Adrenal gland (tissue), 12 donors: ENCODE measurements around the gene MRPS34. TPM values are rescaled to one million over a fixed set of nuclear protein-coding genes. Genes with fewer than 3 reads are reported as not detected.

Source experiments
- DNase-seq, 7 donors: peaks; one replicate each; pipeline ENCODE4 v3.0.0-alpha.2; 2019 to 2020
- H3K27ac ChIP-seq, 5 donors: fragments of 200-600 bp; sonication (generic) in 4 of 5; 1 replicate in 3 of 5; 2 replicates in 2 of 5; pipeline versions ENCODE4 v1.5.1 to v1.8.0; 2016 to 2020; ENCODE audit warnings: mild to moderate bottlenecking in 1 of 5
- H3K27me3 ChIP-seq: fragments of 200-600 bp; 2 replicates; pipeline ENCODE4 v1.8.0; 2021
- H3K36me3 ChIP-seq, 2 donors: fragments of 200-600 bp; replicated peaks in 1 of 2; 1 replicate in 1 of 2; 2 replicates in 1 of 2; pipeline versions ENCODE4 v1.5.1 to v1.8.0; 2018 to 2022
- H3K4me1 ChIP-seq, 2 donors: fragments of 200-600 bp; replicated peaks in 1 of 2; 1 replicate in 1 of 2; 2 replicates in 1 of 2; pipeline versions ENCODE4 v1.5.1 to v1.8.0; 2018 to 2021
- H3K4me3 ChIP-seq, 4 donors: fragments of 200-600 bp; sonication (generic) in 3 of 4; one replicate each; pipeline ENCODE4 v1.5.1; 2016 to 2018
- H3K9me3 ChIP-seq, 3 donors: fragments of 200-600 bp; sonication (generic) in 1 of 3; replicated peaks in 1 of 3; 1 replicate in 2 of 3; 2 replicates in 1 of 3; pipeline versions ENCODE4 v1.5.1 to v1.8.0; 2016 to 2021
- POLR2A ChIP-seq, 2 donors: fragments of 450-650 bp; IDR thresholded peaks; one replicate each; pipeline ENCODE4 v1.6.1; 2017; ENCODE audit warnings: antibody characterized with exemption in 2 of 2, mild to moderate bottlenecking in 2 of 2, moderate library complexity in 1 of 2
- WGBS, 4 donors: extraction: QIAGEN DNeasy Blood & Tissue Kit in 2 of 4; methylation state at CpG; one replicate each; pipeline versions ENCODE4 v1.1.5 to v1.1.7; 2013 to 2017; 5-methylcytosine and 5-hydroxymethylcytosine counted together
- intact Hi-C, 2 donors: fragments of 100-400 bp; cut with DNase I; formaldehyde crosslinking; loops; one replicate each; pipeline versions ENCODE4 v1.14.1 to v1.15.0; 2022 to 2023
- polyA plus RNA-seq, 3 donors: library from polyadenylated mRNA; stranded (reverse); fragments of 200-250 nt in 2 of 3; fragments of 350-450 nt in 1 of 3; fragmentation: Illumina TruSeq in 1 of 3; extraction: RNeasy Lipid Tissue Mini Kit (QIAGEN cat#74804) in 1 of 3; gene quantifications; one replicate each; pipeline ENCODE4 v1.2.3, GENCODE V29; 2013 to 2014
- total RNA-seq, 9 donors: library from RNA; depleted of rRNA in 4 of 9; stranded (reverse); fragments of >200 nt in 4 of 9; fragments of 120-200 nt in 1 of 9; fragmentation: NEBNext Ultra II Directional in 1 of 9; extraction: Animal tissue kit (Norgen Biotek cat#: 25700) in 1 of 9; gene quantifications; one replicate each; pipeline versions ENCODE4 v1.1.0 to v1.2.4, GENCODE V29; 2013 to 2023
- TF ChIP-seq, protein P1 (sequence below), 6 experiments: fragments of 450-650 bp in 4 of 6; fragments of 200-600 bp in 2 of 6; sonication (generic) in 1 of 6; IDR thresholded peaks; 1 replicate in 5 of 6; 2 replicates in 1 of 6; pipeline versions ENCODE4 v1.5.1 to v1.8.0; 2016 to 2021; ENCODE audit warnings: antibody characterized with exemption in 6 of 6, mild to moderate bottlenecking in 2 of 6, moderate library complexity in 1 of 6
- donor health status: healthy with polysubstance abuse.
- donor health status: Bipolar disorder and iron deficiency.
- donor health status: DM: yes; HTN: yes; CAD: no.
- donor health status: DM: no; HTN: no; CAD: no.
- donor health status: DM: no; HTN: no; CAD: no.
- donor health status: DM: yes; HTN: yes; CAD: no.

MRPS34 gene
- total and polyA plus RNA-seq, 12 donors, result 84.3 to 226 (median 141) TPM

DNA sequence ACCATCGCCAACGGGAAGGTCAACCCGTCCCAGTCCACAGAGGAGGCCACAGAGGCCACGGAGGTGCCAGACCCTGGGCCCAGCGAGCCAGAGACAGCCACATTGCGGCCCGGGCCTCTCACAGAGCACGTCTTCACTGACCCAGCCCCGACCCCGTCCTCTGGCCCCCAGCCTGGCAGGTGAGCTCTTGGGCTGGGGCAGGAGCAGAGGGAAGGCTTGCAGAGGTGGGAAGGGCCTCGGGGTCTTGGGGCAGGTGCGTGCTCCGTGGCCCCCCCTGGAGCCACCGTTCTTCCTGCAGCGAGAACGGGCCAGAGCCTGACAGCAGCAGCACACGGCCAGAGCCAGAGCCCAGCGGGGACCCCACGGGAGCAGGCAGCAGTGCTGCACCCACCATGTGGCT lies 6.7 kb downstream of the MRPS34 start:
- H3K4me3 ChIP-seq, result no peak overlapping the region
- no peaks in the 10 kb centered on the region for H3K27me3 ChIP-seq
- H3K27ac ChIP-seq, result no peak overlapping the region
- DNase-seq, result no peak
- WGBS, 4 donors, result 90 to 100% (median 95%) methylated on average over 1 to 19 of the region's 19 CpGs
- H3K9me3 ChIP-seq, result no peaks in the 10 kb centered on the region
- peaks cover 4 to 14% of the 10 kb centered on the region in 2 donors for H3K4me1 ChIP-seq
- peaks cover 0 to 76% of the 10 kb centered on the region in 2 donors for H3K36me3 ChIP-seq
- no peak for TF ChIP-seq POLR2A (IDR thresholded peaks at IDR 0.05)
- TF ChIP-seq, protein P1, sequence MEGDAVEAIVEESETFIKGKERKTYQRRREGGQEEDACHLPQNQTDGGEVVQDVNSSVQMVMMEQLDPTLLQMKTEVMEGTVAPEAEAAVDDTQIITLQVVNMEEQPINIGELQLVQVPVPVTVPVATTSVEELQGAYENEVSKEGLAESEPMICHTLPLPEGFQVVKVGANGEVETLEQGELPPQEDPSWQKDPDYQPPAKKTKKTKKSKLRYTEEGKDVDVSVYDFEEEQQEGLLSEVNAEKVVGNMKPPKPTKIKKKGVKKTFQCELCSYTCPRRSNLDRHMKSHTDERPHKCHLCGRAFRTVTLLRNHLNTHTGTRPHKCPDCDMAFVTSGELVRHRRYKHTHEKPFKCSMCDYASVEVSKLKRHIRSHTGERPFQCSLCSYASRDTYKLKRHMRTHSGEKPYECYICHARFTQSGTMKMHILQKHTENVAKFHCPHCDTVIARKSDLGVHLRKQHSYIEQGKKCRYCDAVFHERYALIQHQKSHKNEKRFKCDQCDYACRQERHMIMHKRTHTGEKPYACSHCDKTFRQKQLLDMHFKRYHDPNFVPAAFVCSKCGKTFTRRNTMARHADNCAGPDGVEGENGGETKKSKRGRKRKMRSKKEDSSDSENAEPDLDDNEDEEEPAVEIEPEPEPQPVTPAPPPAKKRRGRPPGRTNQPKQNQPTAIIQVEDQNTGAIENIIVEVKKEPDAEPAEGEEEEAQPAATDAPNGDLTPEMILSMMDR (IDR thresholded peaks at IDR 0.05), result no peak
- intact Hi-C loops, result no loop called here

DNA sequence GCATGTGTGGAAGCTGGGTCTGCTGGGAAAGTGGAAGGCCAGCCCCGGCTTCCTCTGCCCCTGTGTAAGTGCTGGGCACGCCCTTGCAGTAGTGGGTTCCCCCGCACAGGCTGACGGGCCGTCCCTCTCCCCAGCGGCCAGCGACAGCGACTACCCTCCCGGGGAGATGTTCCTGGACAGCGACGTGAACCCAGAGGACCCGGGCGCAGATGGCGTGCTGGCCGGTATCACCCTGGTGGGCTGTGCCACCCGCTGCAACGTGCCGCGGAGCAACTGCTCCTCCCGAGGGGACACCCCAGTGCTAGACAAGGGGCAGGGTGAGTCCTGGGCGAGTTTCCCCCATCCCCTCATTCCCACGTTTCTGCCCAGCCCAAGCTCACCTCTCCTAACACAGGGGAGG lies 7.1 kb downstream of the MRPS34 start:
- Histone ChIP-seq H3K4me3 (no peak overlapping the region), H3K4me1 (peaks cover 4 to 13% of the 10 kb centered on the region in 2 donors), H3K36me3 (peaks cover 0 to 80% of the 10 kb centered on the region in 2 donors), H3K27ac (no peak overlapping the region), H3K27me3 (no peaks in the 10 kb centered on the region), H3K9me3 (no peaks in the 10 kb centered on the region)
- intact Hi-C loops, result no loop called here
- no peak for DNase-seq
- WGBS, 4 donors, result 85 to 92% (median 90%) methylated on average over 8 to 22 of the region's 22 CpGs
- TF ChIP-seq, protein P1 (IDR thresholded peaks at IDR 0.05), result no peak
- no peak for TF ChIP-seq POLR2A (IDR thresholded peaks at IDR 0.05)

DNA sequence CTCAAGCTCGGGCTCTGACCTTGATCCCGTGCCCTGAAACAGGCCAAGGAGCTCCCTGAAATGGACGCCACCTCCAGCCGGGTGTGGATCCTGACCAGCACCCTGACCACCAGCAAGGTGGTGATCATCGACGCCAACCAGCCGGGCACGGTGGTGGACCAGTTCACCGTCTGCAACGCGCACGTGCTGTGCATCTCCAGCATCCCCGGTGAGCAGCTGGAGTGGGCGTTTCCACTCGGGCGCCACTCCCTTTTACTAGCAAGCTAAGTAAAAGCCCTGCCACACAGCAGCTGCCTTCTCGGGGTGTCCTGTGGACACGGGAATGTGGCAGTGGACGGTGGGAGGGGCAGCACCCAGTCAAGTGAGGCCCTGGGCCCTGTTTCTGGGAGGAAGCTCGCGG lies 8.0 kb downstream of the MRPS34 start:
- H3K4me1 ChIP-seq, result peaks cover 3 to 5% of the 10 kb centered on the region in 2 donors
- no peaks in the 10 kb centered on the region for H3K27me3 ChIP-seq
- H3K27ac ChIP-seq, result no peak overlapping the region
- TF ChIP-seq, protein P1 (IDR thresholded peaks at IDR 0.05), result no peak
- TF ChIP-seq POLR2A (IDR thresholded peaks at IDR 0.05), result no peak
- H3K9me3 ChIP-seq, result no peaks in the 10 kb centered on the region
- DNase-seq, result no peak
- no peak overlapping the region for H3K4me3 ChIP-seq
- WGBS, 4 donors, result 88 to 92% (median 91%) methylated on average over 4 to 21 of the region's 21 CpGs
- intact Hi-C loops, result no loop called here
- peaks cover 0 to 87% of the 10 kb centered on the region in 2 donors for H3K36me3 ChIP-seq

DNA sequence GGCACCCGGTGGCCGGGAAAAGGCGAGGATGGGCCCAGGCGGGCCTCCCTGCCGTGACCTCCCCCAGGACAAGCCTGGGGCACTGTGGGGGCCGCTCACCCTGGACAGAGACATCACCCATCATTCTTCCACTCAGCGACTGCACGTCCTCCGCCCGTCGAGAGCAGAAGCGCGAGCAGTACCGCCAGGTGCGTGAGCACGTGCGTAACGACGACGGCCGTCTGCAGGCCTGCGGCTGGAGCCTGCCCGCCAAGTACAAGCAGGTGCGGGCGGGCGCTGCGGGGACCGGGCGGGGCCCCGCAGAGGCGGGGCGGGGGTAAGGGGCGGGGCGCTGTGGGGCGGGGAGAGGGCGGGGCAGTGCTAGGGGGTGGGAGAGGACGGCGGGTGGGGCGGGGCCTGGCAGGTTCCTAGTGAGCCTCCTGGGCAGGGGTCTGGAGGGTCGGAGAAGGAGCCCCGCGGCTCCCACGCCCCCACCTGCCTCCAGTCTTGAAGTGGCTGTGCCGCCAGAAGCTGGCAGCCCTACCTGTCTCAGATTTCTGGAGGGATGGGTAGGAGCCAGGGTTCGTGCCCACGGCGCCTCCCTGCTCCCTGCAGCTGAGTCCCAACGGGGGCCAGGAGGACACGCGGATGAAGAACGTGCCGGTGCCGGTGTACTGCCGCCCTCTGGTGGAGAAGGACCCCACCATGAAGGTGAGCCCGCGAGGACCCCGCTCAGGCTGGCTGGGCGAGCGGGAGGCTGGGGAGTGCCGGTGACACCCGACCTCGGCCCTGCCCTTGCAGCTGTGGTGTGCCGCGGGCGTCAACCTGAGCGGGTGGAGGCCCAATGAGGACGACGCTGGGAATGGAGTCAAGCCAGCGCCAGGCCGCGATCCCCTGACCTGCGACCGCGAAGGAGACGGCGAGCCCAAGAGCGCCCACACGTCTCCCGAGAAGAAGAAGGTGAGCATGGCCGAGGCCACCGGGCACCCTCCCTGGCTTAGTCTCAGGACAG lies 9.1 kb downstream of the MRPS34 start:
- Histone ChIP-seq H3K9me3 (no peaks in the 10 kb centered on the region), H3K4me1 (no peaks in the 10 kb centered on the region), H3K27me3 (no peaks in the 10 kb centered on the region), H3K4me3 (no peak overlapping the region), H3K27ac (peak overlapping the region in 1 of 5 donors; percentile 1), H3K36me3 (peaks cover 0 to 81% of the 10 kb centered on the region in 2 donors)
- no peak for TF ChIP-seq POLR2A (IDR thresholded peaks at IDR 0.05)
- TF ChIP-seq, protein P1 (IDR thresholded peaks at IDR 0.05), result peak in 4 of 6 experiments; percentile 9 to 43 (median 26)
- WGBS, 4 donors, result 73 to 87% (median 75%) methylated on average over 21 to 81 of the region's 81 CpGs
- peak in 1 of 7 donors; percentile 36 for DNase-seq
- intact Hi-C loops, result no loop called here
